ENCODE data around the gene JARID2. TPM values are rescaled to one million over a fixed set of nuclear protein-coding genes. Genes with fewer than 3 reads are reported as not detected.

JARID2 gene
- total and polyA plus RNA-seq, 11 donors = 3.5 to 12.2 (median 7.5) TPM

DNA sequence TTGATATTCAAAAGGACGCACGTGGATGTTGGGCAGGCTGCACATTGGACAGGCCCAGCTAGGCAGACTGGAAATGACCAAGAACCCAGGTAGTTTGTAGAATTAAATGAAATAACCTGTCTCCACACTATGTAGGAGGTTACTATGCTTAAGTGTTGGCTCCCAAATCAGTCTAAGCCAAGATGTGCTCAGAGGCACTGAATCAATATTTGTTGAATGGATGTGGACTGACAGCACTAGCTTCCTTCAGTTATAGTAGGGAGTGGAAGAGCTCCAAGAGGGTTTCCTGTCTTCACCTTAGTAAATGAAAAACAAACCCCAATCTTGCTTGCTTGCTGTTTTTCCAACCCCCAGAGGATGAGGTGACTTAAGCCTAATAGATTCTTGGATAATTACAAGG lies 180.5 kb downstream of the JARID2 start:
- Histone ChIP-seq H3K27me3 (no peaks in the 10 kb centered on the region), H3K36me3 (peaks cover 0 to 4% (median 0%) of the 10 kb centered on the region in 9 donors), H3K9me3 (no peaks in the 10 kb centered on the region), H3K27ac (no peak overlapping the region), H3K4me1 (peaks cover 5 to 68% (median 45%) of the 10 kb centered on the region in 12 donors), H3K4me3 (no peak overlapping the region)
- ATAC-seq = no peak
- intact Hi-C loops (cut with DNase I) = no loop called here
- DNase-seq = no peak
- 90 to 98% (median 95%) methylated on average over 2 of the region's 2 CpGs for WGBS, 4 donors
- TF ChIP-seq POLR2A (IDR thresholded peaks at IDR 0.05) = no peak
- TF ChIP-seq, protein P1, sequence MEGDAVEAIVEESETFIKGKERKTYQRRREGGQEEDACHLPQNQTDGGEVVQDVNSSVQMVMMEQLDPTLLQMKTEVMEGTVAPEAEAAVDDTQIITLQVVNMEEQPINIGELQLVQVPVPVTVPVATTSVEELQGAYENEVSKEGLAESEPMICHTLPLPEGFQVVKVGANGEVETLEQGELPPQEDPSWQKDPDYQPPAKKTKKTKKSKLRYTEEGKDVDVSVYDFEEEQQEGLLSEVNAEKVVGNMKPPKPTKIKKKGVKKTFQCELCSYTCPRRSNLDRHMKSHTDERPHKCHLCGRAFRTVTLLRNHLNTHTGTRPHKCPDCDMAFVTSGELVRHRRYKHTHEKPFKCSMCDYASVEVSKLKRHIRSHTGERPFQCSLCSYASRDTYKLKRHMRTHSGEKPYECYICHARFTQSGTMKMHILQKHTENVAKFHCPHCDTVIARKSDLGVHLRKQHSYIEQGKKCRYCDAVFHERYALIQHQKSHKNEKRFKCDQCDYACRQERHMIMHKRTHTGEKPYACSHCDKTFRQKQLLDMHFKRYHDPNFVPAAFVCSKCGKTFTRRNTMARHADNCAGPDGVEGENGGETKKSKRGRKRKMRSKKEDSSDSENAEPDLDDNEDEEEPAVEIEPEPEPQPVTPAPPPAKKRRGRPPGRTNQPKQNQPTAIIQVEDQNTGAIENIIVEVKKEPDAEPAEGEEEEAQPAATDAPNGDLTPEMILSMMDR (IDR thresholded peaks at IDR 0.05) = no peak

GRCh38 chr6:15426901-15427300 lies 181.0 kb downstream of the JARID2 start:
- Histone ChIP-seq H3K4me1 (peaks cover 5 to 68% (median 48%) of the 10 kb centered on the region in 12 donors), H3K27me3 (no peaks in the 10 kb centered on the region), H3K4me3 (no peak overlapping the region), H3K9me3 (no peaks in the 10 kb centered on the region), H3K27ac (peak overlapping the region in 1 of 12 donors; percentile 27), H3K36me3 (peaks cover 0 to 4% (median 0%) of the 10 kb centered on the region in 9 donors)
- intact Hi-C loops (cut with DNase I) = no loop called here
- no peak for DNase-seq
- ATAC-seq = no peak
- TF ChIP-seq, protein P1 (IDR thresholded peaks at IDR 0.05) = no peak
- no peak for TF ChIP-seq POLR2A (IDR thresholded peaks at IDR 0.05)
- 36 to 52% (median 47%) methylated on average over 3 of the region's 3 CpGs for WGBS, 4 donors

DNA sequence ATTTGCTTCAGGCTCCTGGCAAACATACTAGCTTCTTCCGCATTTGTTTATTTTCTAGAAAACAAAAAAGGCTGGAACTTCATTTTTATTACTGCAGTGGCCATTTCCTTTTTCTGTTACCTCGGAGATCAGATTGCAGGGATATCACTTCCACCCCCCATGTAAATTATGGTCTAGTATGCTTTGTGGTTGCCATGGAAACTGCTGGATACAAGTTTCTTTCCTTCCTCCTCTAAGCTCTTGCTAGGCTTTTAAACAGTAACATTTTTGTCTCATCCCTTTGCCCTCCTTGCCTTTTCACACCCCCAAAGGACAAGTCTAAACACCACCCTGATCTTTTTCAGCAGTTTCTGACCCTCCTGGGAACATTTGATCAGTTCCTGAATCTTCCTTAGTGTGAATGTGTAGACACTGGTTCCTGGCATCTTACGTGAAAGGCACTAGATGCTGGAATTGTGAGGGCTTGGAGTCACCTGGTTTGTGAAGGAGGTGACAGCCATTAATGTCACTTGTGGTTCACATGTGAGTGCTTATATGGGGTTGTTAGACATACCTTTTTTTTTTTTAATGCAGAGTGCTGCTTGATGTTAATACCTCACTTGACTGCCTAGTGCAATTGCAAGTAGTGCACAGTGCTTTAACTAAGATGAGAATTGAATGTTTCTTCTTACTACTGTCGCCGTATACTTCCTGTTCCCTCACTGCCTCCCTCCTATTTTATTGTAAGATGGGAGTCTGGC lies 181.6 kb downstream of the JARID2 start:
- Histone ChIP-seq H3K4me3 (no peak overlapping the region), H3K36me3 (peaks cover 0 to 4% (median 0%) of the 10 kb centered on the region in 9 donors), H3K9me3 (no peaks in the 10 kb centered on the region), H3K27ac (peak overlapping the region in 1 of 12 donors; percentile 27), H3K4me1 (peaks cover 6 to 68% (median 54%) of the 10 kb centered on the region in 12 donors), H3K27me3 (no peaks in the 10 kb centered on the region)
- WGBS, 4 donors = 46 to 63% (median 54%) methylated on average over 5 of the region's 5 CpGs
- intact Hi-C loops (cut with DNase I) = no loop called here
- DNase-seq (no peak), ATAC-seq (peak in 1 of 4 donors; percentile 44)
- TF ChIP-seq, protein P1 (IDR thresholded peaks at IDR 0.05) = no peak
- no peak for TF ChIP-seq POLR2A (IDR thresholded peaks at IDR 0.05)

Measured in heart left ventricle (tissue), 16 donors.